SK-N-SH (cell line): ENCODE measurements around the gene GPC5. TPM values are rescaled to one million over a fixed set of nuclear protein-coding genes. Genes with fewer than 3 reads are reported as not detected.

Experiments
- CTCF ChIA-PET: fragments of 300-600, 350-600 bp; formaldehyde crosslinking; extraction: SDS; loops from one replicate; lab custom pipeline; 2021; lab: Yijun Ruan, JAX
- POLR2A ChIA-PET: fragments of 350-600 bp; sonication (Branson Sonifier 250); formaldehyde crosslinking; extraction: SDS; loops from one replicate; lab custom pipeline; 2020; ENCODE audit warnings: antibody characterized with exemption, inconsistent platforms; lab: Yijun Ruan, JAX
- DNase-seq: peaks from one replicate; pipeline ENCODE4 v3.0.0; 2012
- H2AFZ ChIP-seq: fragments of 200-600 bp; sonication (generic); 2 replicates; pipeline ENCODE4 v1.8.1; 2016; ENCODE audit warnings: antibody characterized with exemption, mild to moderate bottlenecking, low read depth
- H3F3A ChIP-seq: fragments of 200-600 bp; sonication (generic); replicated peaks from 2 replicates; pipeline ENCODE3; 2016; ENCODE audit warnings: antibody characterized with exemption, mild to moderate bottlenecking; ENCODE audit not compliant: insufficient read depth
- H3K27ac ChIP-seq, 2 experiments: fragments of 200-500 bp in 1 of 2; fragments of 200-600 bp in 1 of 2; sonication (Bioruptor generic) in 1 of 2; sonication (generic), shearing (Covaris generic) in 1 of 2; 2 replicates each; pipeline versions ENCODE4 v1.5.1 to v1.6.1; 2014 to 2016; ENCODE audit warnings: low read depth in 2 of 2, inconsistent platforms in 1 of 2, low read length in 1 of 2, mild to moderate bottlenecking in 1 of 2, mixed read lengths in 1 of 2
- H3K27me3 ChIP-seq: fragments of 200-600 bp; sonication (generic), shearing (Covaris generic); 2 replicates; pipeline ENCODE4 v1.6.1; 2016; ENCODE audit warnings: mixed run types; ENCODE audit not compliant: insufficient read depth
- H3K36me3 ChIP-seq, 2 experiments: fragments of 200-500 bp in 1 of 2; fragments of 200-600 bp in 1 of 2; sonication (Bioruptor generic) in 1 of 2; sonication (generic) in 1 of 2; replicated peaks in 1 of 2; 2 replicates each; pipeline versions ENCODE3 to v1.5.1; 2014 to 2016; ENCODE audit warnings: low read length in 1 of 2, mild to moderate bottlenecking in 1 of 2; ENCODE audit not compliant: insufficient read depth in 2 of 2, control insufficient read depth in 1 of 2
- H3K4me1 ChIP-seq, 2 experiments: fragments of 200-500 bp in 1 of 2; fragments of 200-600 bp in 1 of 2; sonication (Bioruptor generic) in 1 of 2; sonication (generic), shearing (Covaris generic) in 1 of 2; 2 replicates each; pipeline versions ENCODE4 v1.5.1 to v1.6.1; 2014 to 2016; ENCODE audit warnings: low read depth in 1 of 2, low read length in 1 of 2, mixed run types in 1 of 2; ENCODE audit not compliant: insufficient read depth in 2 of 2, control insufficient read depth in 1 of 2
- H3K4me2 ChIP-seq: fragments of 200-600 bp; sonication (generic), shearing (Covaris generic); 2 replicates; pipeline ENCODE4 v1.6.1; 2017; ENCODE audit warnings: mixed run types
- H3K4me3 ChIP-seq, 2 experiments: fragments of 200-500 bp in 1 of 2; fragments of 200-600 bp in 1 of 2; sonication (Bioruptor generic) in 1 of 2; sonication (generic), shearing (Covaris generic) in 1 of 2; 2 replicates each; pipeline versions ENCODE4 v1.5.1 to v1.8.1; 2014 to 2016; ENCODE audit warnings: low read depth in 2 of 2, inconsistent platforms in 1 of 2, low read length in 1 of 2, mild to moderate bottlenecking in 1 of 2, mixed read lengths in 1 of 2, moderate library complexity in 1 of 2
- H3K79me2 ChIP-seq: fragments of 200-600 bp; sonication (generic); 2 replicates; pipeline ENCODE4 v1.8.1; 2017; ENCODE audit warnings: mild to moderate bottlenecking; ENCODE audit not compliant: insufficient read depth
- H3K9ac ChIP-seq: fragments of 200-600 bp; sonication (generic); 2 replicates; pipeline ENCODE4 v1.6.1; 2017; ENCODE audit warnings: mixed run types
- H3K9me2 ChIP-seq: fragments of 200-600 bp; sonication (generic); 2 replicates; pipeline ENCODE4 v1.6.1; 2017; ENCODE audit warnings: mixed run types
- H3K9me3 ChIP-seq: fragments of 200-600 bp; sonication (generic); 2 replicates; pipeline ENCODE4 v1.6.1; 2017; ENCODE audit warnings: mixed run types, mild to moderate bottlenecking, moderate library complexity
- H4K20me1 ChIP-seq: fragments of 200-600 bp; sonication (generic); 2 replicates; pipeline ENCODE4 v1.6.1; 2017; ENCODE audit warnings: mild to moderate bottlenecking, mixed run types; ENCODE audit not compliant: insufficient read depth
- CHD2 ChIP-seq: fragments of 150-350 bp; IDR thresholded peaks from 2 replicates; pipeline ENCODE4 v1.6.1; 2018; ENCODE audit warnings: low read length; ENCODE audit not compliant: partially characterized antibody
- CTCF ChIP-seq: fragments of 200-600 bp; sonication (generic); IDR thresholded peaks from 2 replicates; pipeline ENCODE4 v1.6.1; 2017; ENCODE audit warnings: antibody characterized with exemption, mild to moderate bottlenecking, moderate library complexity
- ELF1 ChIP-seq: IDR thresholded peaks from 2 replicates; pipeline ENCODE4 v1.4.0; 2012
- EP300 ChIP-seq, 2 experiments: IDR thresholded peaks; 2 replicates each; pipeline versions ENCODE4 v1.4.0 to v1.6.1; 2012; ENCODE audit warnings: borderline replicate concordance in 1 of 2, low read depth in 1 of 2, low read length in 1 of 2
- FOXM1 ChIP-seq: IDR thresholded peaks from 2 replicates; pipeline ENCODE4 v1.4.0; 2012; ENCODE audit warnings: low read depth, mild to moderate bottlenecking
- JUND ChIP-seq: IDR thresholded peaks from 2 replicates; pipeline ENCODE4 v1.4.0; 2012
- MEF2A ChIP-seq: IDR thresholded peaks from 2 replicates; pipeline ENCODE4 v1.4.0; 2012; ENCODE audit warnings: low read depth, borderline replicate concordance
- NFIC ChIP-seq: IDR thresholded peaks from 2 replicates; pipeline ENCODE4 v1.4.0; 2012; ENCODE audit warnings: borderline replicate concordance
- PBX3 ChIP-seq: IDR thresholded peaks from 2 replicates; pipeline ENCODE4; 2012
- RCOR1 ChIP-seq: fragments of 150-350 bp; IDR thresholded peaks from 2 replicates; pipeline ENCODE4 v1.6.1; 2017; ENCODE audit warnings: antibody characterized with exemption, low read length
- SMC3 ChIP-seq: IDR thresholded peaks from 2 replicates; pipeline ENCODE4 v1.6.1; 2012; ENCODE audit warnings: low read depth, low read length, improper control_type of control experiment
- TCF12 ChIP-seq: IDR thresholded peaks from 2 replicates; pipeline ENCODE4 v1.4.0; 2012
- USF1 ChIP-seq: IDR thresholded peaks from 2 replicates; pipeline ENCODE4 v1.4.0; 2012; ENCODE audit warnings: low read depth, borderline replicate concordance
- WGBS: methylation state at CpG from one replicate; pipeline ENCODE4 v1.1.6; 2017; ENCODE audit warnings: low lambda C conversion rate; 5-methylcytosine and 5-hydroxymethylcytosine counted together
- polyA plus RNA-seq, 3 experiments: library from polyadenylated mRNA; depleted of rRNA; stranded (reverse); fragments of >200 nt; gene quantifications; 2 replicates each; pipeline ENCODE4 v1.2.3, GENCODE V29; 2012

Gene GPC5
- polyA plus RNA-seq, 1 of the 3 experiments (the other 2 are of a cell fraction) = 0.03 TPM

GRCh38 chr13:91699863-91700262 lies 301.4 kb downstream of the GPC5 start:
- Histone ChIP-seq H2AFZ (no peak overlapping the region), H3K27ac (no peak overlapping the region)
- no peak for TF ChIP-seq PBX3
- TF ChIP-seq CTCF = 0 out of 2 replicates have a peak, but pooled peaks have one; percentile 11
- TF ChIP-seq, all 33 proteins: peak for 1
- no peak overlapping the region for H3K4me2 ChIP-seq
- H3F3A ChIP-seq = no peaks in the 10 kb centered on the region
- H3K79me2 ChIP-seq = no peaks in the 10 kb centered on the region
- H4K20me1 ChIP-seq = no peaks in the 10 kb centered on the region
- no peaks in the 10 kb centered on the region for H3K4me1 ChIP-seq
- no peaks in the 10 kb centered on the region for H3K9me3 ChIP-seq
- H3K9ac ChIP-seq = no peak overlapping the region
- H3K4me3 ChIP-seq = no peak overlapping the region
- ChIA-PET POLR2A (no interaction called here), CTCF (interaction anchor here (1.4 kb wide), 1 partner anchor 318 kb away, joined by 4 read pairs; no protein-coding TSS in a partner anchor)
- no peaks in the 10 kb centered on the region for H3K9me2 ChIP-seq
- no peak for DNase-seq
- H3K27me3 ChIP-seq = no peaks in the 10 kb centered on the region
- no peaks in the 10 kb centered on the region for H3K36me3 ChIP-seq

- no peaks in the 10 kb centered on the region for H3K36me3 ChIP-seq
- POLR2A ChIA-PET = no interaction called here
- TF ChIP-seq MEF2A (no peak), PBX3 (no peak)
These were observed 303.6 kb downstream of the GPC5 start for GRCh38 chr13:91701975-91702374.

GRCh38 chr13:91702411-91702810 lies 304.0 kb downstream of the GPC5 start:
- no peaks in the 10 kb centered on the region for H3F3A ChIP-seq
- no peaks in the 10 kb centered on the region for H4K20me1 ChIP-seq
- H3K27ac ChIP-seq = no peak overlapping the region
- ChIA-PET CTCF (no interaction called here), POLR2A (no interaction called here)
- H3K79me2 ChIP-seq = no peaks in the 10 kb centered on the region
- no peak overlapping the region for H3K9ac ChIP-seq
- no peak overlapping the region for H2AFZ ChIP-seq
- H3K27me3 ChIP-seq = no peaks in the 10 kb centered on the region
- no peaks in the 10 kb centered on the region for H3K36me3 ChIP-seq
- H3K4me3 ChIP-seq = no peak overlapping the region
- no peaks in the 10 kb centered on the region; a peak in 1 of 4 replicates for H3K4me1 ChIP-seq
- H3K9me2 ChIP-seq = no peaks in the 10 kb centered on the region
- WGBS = 8% methylated on average over 1 of the region's 1 CpG
- H3K9me3 ChIP-seq = no peaks in the 10 kb centered on the region
- DNase-seq = no peak
- H3K4me2 ChIP-seq = no peak overlapping the region
- TF ChIP-seq NFIC = no peak
- TF ChIP-seq PBX3 = no peak
- TF ChIP-seq SMC3 = no peak
- no peak for TF ChIP-seq MEF2A
- no peak for TF ChIP-seq EP300 (IDR thresholded peaks at IDR 0.05; ENCODE audit: borderline replicate concordance in 1 of 2, low read depth in 1 of 2, low read length in 1 of 2)
- no peak for TF ChIP-seq FOXM1
- no peak for TF ChIP-seq USF1
- TF ChIP-seq CHD2 = no peak
- TF ChIP-seq JUND = no peak
- no peak for TF ChIP-seq TCF12
- no peak for TF ChIP-seq ELF1
- no peak for TF ChIP-seq RCOR1
- no peak for TF ChIP-seq CTCF

More at GRCh38 chr13:91701975-91702374, 303.6 kb downstream of the GPC5 start:
- Histone ChIP-seq H3K9ac (no peak overlapping the region), H3K27ac (no peak overlapping the region), H3K4me2 (no peak overlapping the region), H2AFZ (no peak overlapping the region), H3K9me2 (no peaks in the 10 kb centered on the region), H3K27me3 (no peaks in the 10 kb centered on the region), H3K79me2 (no peaks in the 10 kb centered on the region), H3K4me3 (no peak overlapping the region), H3K4me1 (no peaks in the 10 kb centered on the region), H3F3A (no peaks in the 10 kb centered on the region), H4K20me1 (no peaks in the 10 kb centered on the region), H3K9me3 (no peaks in the 10 kb centered on the region)
- no peak for DNase-seq
- CTCF ChIA-PET = no interaction called here
